H1 (cell line): ENCODE results near the gene VEZT. TPM values are rescaled to one million over a fixed set of nuclear protein-coding genes. Genes with fewer than 3 reads are reported as not detected.

Experiments used
- CTCF ChIA-PET: fragments of 300-600 bp; sonication (Branson Sonifier 250); formaldehyde crosslinking; loops from one replicate; lab custom pipeline; 2021; ENCODE audit not compliant: partially characterized antibody; lab: Charles Lee
- POLR2A ChIA-PET: fragments of 300-600 bp; sonication (Branson Sonifier 250); formaldehyde crosslinking; loops from one replicate; lab custom pipeline; 2021; ENCODE audit warnings: inconsistent platforms; ENCODE audit not compliant: partially characterized antibody; lab: Charles Lee
- DNase-seq, 2 experiments: peaks; one replicate each; pipeline versions ENCODE4 v3.0.0 to v3.0.0-alpha.2; 2010 to 2022; ENCODE audit warnings: low spot score in 2 of 2, low read depth in 1 of 2, mixed read lengths in 1 of 2
- FAIRE-seq: peaks from 2 replicates; lab custom pipeline; 2011; peaks lifted over from hg19 to GRCh38; lab: Jason Lieb, UNC
- H2AFZ ChIP-seq: 2 replicates; pipeline ENCODE4 v1.8.1; 2012; ENCODE audit warnings: low read length, inconsistent platforms
- H2AK5ac ChIP-seq: 2 replicates; pipeline ENCODE4 v1.6.1; 2013; ENCODE audit warnings: low read depth, low read length
- H2BK120ac ChIP-seq: replicated peaks from 2 replicates; pipeline ENCODE3; 2013; ENCODE audit warnings: low read depth, low read length, inconsistent platforms
- H2BK12ac ChIP-seq: 2 replicates; pipeline ENCODE4 v1.6.1; 2013; ENCODE audit warnings: low read depth, low read length
- H2BK15ac ChIP-seq: 2 replicates; pipeline ENCODE4 v1.6.1; 2013; ENCODE audit warnings: low read length
- H2BK20ac ChIP-seq: 2 replicates; pipeline ENCODE4 v1.6.1; 2013; ENCODE audit warnings: low read length
- H2BK5ac ChIP-seq: 2 replicates; pipeline ENCODE4 v1.6.1; 2013; ENCODE audit warnings: low read depth, low read length
- H3K14ac ChIP-seq: 2 replicates; pipeline ENCODE4 v1.6.1; 2013; ENCODE audit warnings: inconsistent platforms; ENCODE audit not compliant: insufficient read length
- H3K18ac ChIP-seq: 2 replicates; pipeline ENCODE4 v1.6.1; 2013; ENCODE audit warnings: low read length; ENCODE audit errors: extremely low read depth
- H3K23ac ChIP-seq: 2 replicates; pipeline ENCODE4 v1.6.1; 2013; ENCODE audit warnings: inconsistent platforms; ENCODE audit not compliant: insufficient read length
- H3K23me2 ChIP-seq: 2 replicates; pipeline ENCODE4 v1.6.1; 2013; ENCODE audit warnings: low read depth, low read length
- H3K27ac ChIP-seq: 2 replicates; pipeline ENCODE4 v1.6.1; 2011; ENCODE audit warnings: low read depth, low read length, inconsistent platforms
- H3K27me3 ChIP-seq, 4 experiments: replicated peaks in 1 of 4; 1 replicate in 1 of 4; 2 replicates in 3 of 4; pipeline versions ENCODE4 v1.6.1 to v1.8.1; 2011 to 2013; ENCODE audit warnings: low read length in 3 of 4, mild to moderate bottlenecking in 3 of 4, inconsistent platforms in 2 of 4, mixed read lengths in 2 of 4, moderate library complexity in 1 of 4; ENCODE audit not compliant: control insufficient read depth in 3 of 4, insufficient read depth in 3 of 4; ENCODE audit errors: extremely low read depth in 1 of 4
- H3K36me3 ChIP-seq, 4 experiments: 2 replicates each; pipeline versions ENCODE4 v1.6.1 to v1.8.1; 2011 to 2013; ENCODE audit warnings: mild to moderate bottlenecking in 4 of 4, low read length in 3 of 4, moderate library complexity in 2 of 4, control low read depth in 1 of 4, inconsistent platforms in 1 of 4; ENCODE audit not compliant: insufficient read depth in 4 of 4, control insufficient read depth in 2 of 4
- H3K4ac ChIP-seq: replicated peaks from 2 replicates; pipeline ENCODE3; 2013; ENCODE audit warnings: low read length, low read depth, mixed read lengths, inconsistent platforms; ENCODE audit not compliant: insufficient read length
- H3K4me1 ChIP-seq, 4 experiments: replicated peaks in 1 of 4; 1 replicate in 1 of 4; 2 replicates in 3 of 4; pipeline versions ENCODE4 v1.6.1 to v1.8.1; 2011 to 2013; ENCODE audit warnings: low read length in 3 of 4, inconsistent platforms in 2 of 4, mixed read lengths in 1 of 4; ENCODE audit not compliant: insufficient read depth in 4 of 4, control insufficient read depth in 3 of 4
- H3K4me2 ChIP-seq, 2 experiments: 2 replicates each; pipeline versions ENCODE4 v1.6.1 to v1.8.1; 2011 to 2013; ENCODE audit warnings: low read depth in 2 of 2, low read length in 2 of 2, control low read depth in 1 of 2, inconsistent platforms in 1 of 2, mild to moderate bottlenecking in 1 of 2; ENCODE audit not compliant: insufficient read depth in 1 of 2
- H3K4me3 ChIP-seq, 4 experiments: fragments of 200-600, 300-600 bp in 1 of 4; sonication (generic), shearing (Covaris generic), sonication (Bioruptor Twin) in 1 of 4; 2 replicates each; pipeline versions ENCODE4 v1.5.1 to v1.8.1; 2011 to 2016; ENCODE audit warnings: low read length in 4 of 4, low read depth in 3 of 4, control low read depth in 2 of 4, inconsistent platforms in 2 of 4, mild to moderate bottlenecking in 2 of 4, mixed read lengths in 1 of 4, moderate library complexity in 1 of 4; ENCODE audit not compliant: insufficient read depth in 2 of 4; ENCODE audit errors: extremely low read depth in 1 of 4
- H3K56ac ChIP-seq: replicated peaks from 2 replicates; pipeline ENCODE3; 2013; ENCODE audit warnings: low read depth, mild to moderate bottlenecking, mixed read lengths, low read length, inconsistent platforms; ENCODE audit not compliant: insufficient read length
- H3K79me1 ChIP-seq: 2 replicates; pipeline ENCODE4 v1.6.1; 2013; ENCODE audit warnings: low read depth, low read length, control low read depth
- H3K79me2 ChIP-seq, 2 experiments: 2 replicates each; pipeline versions ENCODE4 v1.6.1 to v1.8.1; 2012 to 2013; ENCODE audit warnings: low read length in 2 of 2, mild to moderate bottlenecking in 2 of 2, inconsistent platforms in 1 of 2; ENCODE audit not compliant: insufficient read depth in 2 of 2, control insufficient read depth in 1 of 2
- H3K9ac ChIP-seq, 4 experiments: replicated peaks in 1 of 4; 1 replicate in 1 of 4; 2 replicates in 3 of 4; pipeline versions ENCODE4 v1.6.1 to v1.8.1; 2011 to 2013; ENCODE audit warnings: low read depth in 3 of 4, low read length in 3 of 4, control low read depth in 2 of 4, mild to moderate bottlenecking in 2 of 4, moderate library complexity in 2 of 4, inconsistent platforms in 1 of 4; ENCODE audit errors: extremely low read depth in 1 of 4
- H3K9me3 ChIP-seq, 2 experiments: 2 replicates each; pipeline versions ENCODE4 v1.6.1 to v1.8.1; 2012 to 2013; ENCODE audit warnings: mild to moderate bottlenecking in 2 of 2, moderate library complexity in 2 of 2, control low read depth in 1 of 2, inconsistent platforms in 1 of 2, low read depth in 1 of 2, low read length in 1 of 2, mixed read lengths in 1 of 2; ENCODE audit not compliant: insufficient read depth in 2 of 2
- H4K20me1 ChIP-seq, 2 experiments: replicated peaks in 1 of 2; 2 replicates each; pipeline versions ENCODE3 to v1.8.1; 2011 to 2013; ENCODE audit warnings: inconsistent platforms in 2 of 2, low read length in 2 of 2, mild to moderate bottlenecking in 1 of 2; ENCODE audit not compliant: insufficient read depth in 2 of 2, control insufficient read depth in 1 of 2
- H4K5ac ChIP-seq: 2 replicates; pipeline ENCODE4 v1.6.1; 2013; ENCODE audit warnings: low read length, low read depth, mixed read lengths, inconsistent platforms; ENCODE audit not compliant: insufficient read length
- H4K8ac ChIP-seq: 2 replicates; pipeline ENCODE4 v1.8.0; 2013; ENCODE audit warnings: mild to moderate bottlenecking, moderate library complexity, low read length, inconsistent platforms; ENCODE audit not compliant: insufficient read depth; ENCODE audit errors: extremely low read depth
- H4K91ac ChIP-seq: replicated peaks from 2 replicates; pipeline ENCODE3; 2013; ENCODE audit warnings: low read length, mixed read lengths, inconsistent platforms; ENCODE audit not compliant: insufficient read length
- ATF2 ChIP-seq: IDR thresholded peaks from 2 replicates; pipeline ENCODE4 v1.6.1; 2012; ENCODE audit warnings: low read length, inconsistent platforms
- BRCA1 ChIP-seq: IDR thresholded peaks from 2 replicates; pipeline ENCODE4 v1.6.1; 2012; ENCODE audit warnings: low read depth, low read length, improper control_type of control experiment
- CEBPB ChIP-seq: IDR thresholded peaks from 2 replicates; pipeline ENCODE4 v1.6.1; 2012; ENCODE audit warnings: low read depth, low read length
- CHD1 ChIP-seq: IDR thresholded peaks from 2 replicates; pipeline ENCODE4 v1.6.1; 2012; ENCODE audit warnings: low read depth, low read length, improper control_type of control experiment
- CREB1 ChIP-seq: IDR thresholded peaks from 2 replicates; pipeline ENCODE4 v1.6.1; 2012; ENCODE audit warnings: inconsistent platforms
- EGR1 ChIP-seq: IDR thresholded peaks from 2 replicates; pipeline ENCODE4 v1.6.1; 2011; ENCODE audit warnings: low read depth, low read length, borderline replicate concordance
- EZH2 ChIP-seq: fragments of 200-600 bp; sonication (generic); IDR thresholded peaks from 2 replicates; pipeline ENCODE4 v1.7.1; 2012; ENCODE audit warnings: low read depth, mild to moderate bottlenecking, moderate library complexity, low read length, inconsistent platforms; ENCODE audit not compliant: severe bottlenecking
- JUND ChIP-seq: IDR thresholded peaks from 2 replicates; pipeline ENCODE4 v1.6.1; 2011; ENCODE audit warnings: mild to moderate bottlenecking, improper control_type of control experiment, low read length
- NRF1 ChIP-seq: IDR thresholded peaks from 2 replicates; pipeline ENCODE4 v1.6.1; 2011; ENCODE audit warnings: mild to moderate bottlenecking, low read depth, low read length, improper control_type of control experiment
- RBBP5 ChIP-seq: IDR thresholded peaks from 2 replicates; pipeline ENCODE4 v1.7.1; 2012; ENCODE audit warnings: low read depth, mild to moderate bottlenecking, inconsistent platforms, low read length, moderate library complexity, borderline replicate concordance
- RNF2 ChIP-seq: fragments of 200-900, 300-1000 bp; sonication (generic); IDR thresholded peaks from 2 replicates; pipeline ENCODE4 v1.7.1; 2016; ENCODE audit warnings: borderline replicate concordance, low read depth, mild to moderate bottlenecking, antibody characterized with exemption, low read length; ENCODE audit not compliant: poor library complexity, severe bottlenecking; ENCODE audit errors: missing control alignments
- WGBS, 2 experiments: shearing (Covaris generic) in 1 of 2; methylation state at CpG; one replicate each; pipeline versions ENCODE4 v1.1.6 to v1.1.7; 2013 to 2015; ENCODE audit warnings: low lambda C conversion rate in 2 of 2, mixed read lengths in 2 of 2, inconsistent platforms in 1 of 2, low coverage in 1 of 2, missing lambda C conversion rate in 1 of 2; ENCODE audit not compliant: insufficient replicate concordance in 2 of 2, insufficient coverage in 1 of 2, insufficient read length in 1 of 2; ENCODE audit errors: extremely low coverage in 1 of 2, missing lambda C conversion rate in 1 of 2; 5-methylcytosine and 5-hydroxymethylcytosine counted together
- polyA plus RNA-seq, 7 experiments: library from polyadenylated mRNA; depleted of rRNA in 3 of 7; stranded (reverse) in 5 of 7; unstranded in 2 of 7; fragments of >200 nt in 5 of 7; fragments of 200-250 nt in 2 of 7; gene quantifications; 1 replicate in 5 of 7; 2 replicates in 1 of 7; 4 replicates in 1 of 7; pipeline versions ENCODE4 v1.2.1 to v1.2.3, GENCODE V29; 2011 to 2013; ENCODE audit warnings: missing spikeins in 2 of 7, mixed read lengths in 2 of 7
- total RNA-seq: library from RNA; stranded (reverse); fragmentation: NEBNext Ultra II Directional; extraction: Animal tissue kit (Norgen Biotek cat#: 25700); gene quantifications from 2 replicates; pipeline ENCODE4 v1.2.1, GENCODE V29; 2021

VEZT gene
- total and polyA plus RNA-seq, 2 of the 8 experiments (the other 6 are each of a cell fraction or from before 2014, with no cell fraction given) = 44.0 to 56.1 TPM

DNA sequence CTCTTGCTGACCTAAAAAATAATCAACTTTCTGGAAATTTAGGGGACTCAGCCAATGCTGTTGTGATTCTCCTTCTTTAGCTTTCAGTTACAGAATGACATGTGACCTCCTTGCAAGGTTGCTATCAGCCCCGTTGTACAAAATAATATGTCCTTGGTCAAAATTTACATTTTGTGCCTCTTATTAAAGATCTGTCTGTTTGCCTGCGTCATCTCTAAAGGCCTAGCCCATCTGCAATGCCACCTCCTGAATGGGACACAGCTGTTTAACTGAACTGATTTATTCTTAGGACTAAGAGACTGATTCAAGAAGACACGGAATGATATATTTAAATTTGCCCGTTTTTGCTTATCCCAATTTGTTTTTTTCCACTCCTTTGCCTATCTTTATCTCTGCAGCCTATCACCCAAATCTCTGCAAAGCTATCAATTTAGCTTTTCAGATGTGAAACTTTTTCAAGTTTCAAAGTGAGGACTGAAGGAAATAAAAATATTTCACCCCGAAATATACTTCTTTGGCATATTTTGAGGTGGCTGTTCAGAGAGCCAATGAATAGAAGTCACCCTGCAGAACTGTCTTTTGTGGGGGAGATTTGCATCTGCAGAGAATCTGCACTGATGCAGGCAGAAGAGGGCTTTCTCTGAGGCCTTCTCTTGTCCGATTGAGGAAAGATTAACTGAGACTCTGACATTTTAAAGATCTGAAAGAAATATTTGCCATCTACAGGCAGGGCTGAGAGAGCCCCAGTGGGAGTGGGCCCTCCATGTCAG lies 126.0 kb downstream of the VEZT start:
- 87% methylated on average over 6 of the region's 6 CpGs; no CpG with 5 or more reads in 1 of the 2 experiments for WGBS, 2 experiments
- Histone ChIP-seq H3K56ac (no peak overlapping the region), H2AK5ac (no peak overlapping the region), H4K8ac (no peak overlapping the region), H3K18ac (no peak overlapping the region), H3K79me2 (no peaks in the 10 kb centered on the region), H3K4me1 (no peaks in the 10 kb centered on the region), H2BK12ac (no peak overlapping the region), H4K91ac (no peak overlapping the region), H3K79me1 (no peaks in the 10 kb centered on the region), H3K27ac (no peak overlapping the region), H4K20me1 (no peaks in the 10 kb centered on the region), H3K27me3 (no peaks in the 10 kb centered on the region), H2BK120ac (no peak overlapping the region), H3K23ac (no peak overlapping the region), H3K4me2 (no peak overlapping the region), H2AFZ (no peak overlapping the region), H3K9me3 (no peaks in the 10 kb centered on the region), H2BK5ac (no peak overlapping the region), H2BK20ac (no peak overlapping the region), H3K14ac (no peak overlapping the region), H3K4me3 (no peak overlapping the region), H3K23me2 (no peaks in the 10 kb centered on the region), H3K36me3 (no peaks in the 10 kb centered on the region), H3K4ac (no peak overlapping the region), H3K9ac (no peak overlapping the region), H2BK15ac (no peak overlapping the region), H4K5ac (no peak overlapping the region)
- FAIRE-seq (no peak), DNase-seq (no peak)
- POLR2A ChIA-PET = no interaction called here
- CTCF ChIA-PET = interaction anchor here (0.5 to 1.7 kb wide), 3 partner anchors 9 to 210 kb away, joined by 3 to 4 read pairs (median 4); no protein-coding TSS in a partner anchor
- TF ChIP-seq EZH2 (no peak), BRCA1 (no peak), CEBPB (no peak), NRF1 (no peak), JUND (no peak), RBBP5 (no peak), EGR1 (no peak), CREB1 (no peak), ATF2 (no peak), CHD1 (no peak), RNF2 (no peak)
